Fibroblast of the aortic adventitia (primary cell): ENCODE measurements around the gene GUCA2B. TPM values are rescaled to one million over a fixed set of nuclear protein-coding genes. Genes with fewer than 3 reads are reported as not detected.

Experiments
- DNase-seq: peaks from one replicate; pipeline ENCODE4 v3.0.0-alpha.2; 2010; ENCODE audit warnings: low read depth
- H3K4me3 ChIP-seq: 2 replicates; pipeline ENCODE4 v1.5.1; 2011; ENCODE audit warnings: low read depth, mild to moderate bottlenecking, control low read depth, low read length, moderate library complexity
- total RNA-seq: library from RNA; depleted of rRNA; stranded (reverse); fragments of >200 nt; gene quantifications from 2 replicates; pipeline ENCODE4 v1.2.3, GENCODE V29; 2012; ENCODE audit warnings: low replicate concordance
- TF ChIP-seq, protein P1 (sequence below): IDR thresholded peaks from 2 replicates; pipeline ENCODE4 v1.5.1; 2011; ENCODE audit warnings: mild to moderate bottlenecking, low read length, control low read depth, inconsistent platforms; ENCODE audit not compliant: insufficient read depth

GUCA2B gene
- total RNA-seq, 1 donor = not detected

DNA sequence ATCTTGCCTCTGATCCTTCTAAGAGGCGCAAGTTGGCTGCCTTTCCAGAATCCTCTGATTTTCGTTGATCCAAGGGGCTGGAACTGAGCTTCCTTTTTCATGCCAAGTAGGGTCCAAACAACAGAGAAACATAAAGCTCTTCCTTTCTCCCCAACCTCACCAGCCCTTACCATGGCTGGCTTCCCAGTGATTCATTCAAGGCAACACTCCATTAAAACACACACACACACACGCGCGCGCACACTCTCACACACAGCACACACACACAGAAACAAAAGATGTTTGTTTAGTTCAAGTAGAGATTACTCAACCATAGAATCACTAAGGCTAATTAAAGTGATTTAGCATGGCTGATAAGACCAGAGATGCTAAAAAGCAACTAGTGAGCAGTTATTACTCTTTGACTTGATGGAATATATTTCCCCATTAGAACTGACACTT lies 24.4 kb downstream of the GUCA2B start:
- TF ChIP-seq, protein P1, sequence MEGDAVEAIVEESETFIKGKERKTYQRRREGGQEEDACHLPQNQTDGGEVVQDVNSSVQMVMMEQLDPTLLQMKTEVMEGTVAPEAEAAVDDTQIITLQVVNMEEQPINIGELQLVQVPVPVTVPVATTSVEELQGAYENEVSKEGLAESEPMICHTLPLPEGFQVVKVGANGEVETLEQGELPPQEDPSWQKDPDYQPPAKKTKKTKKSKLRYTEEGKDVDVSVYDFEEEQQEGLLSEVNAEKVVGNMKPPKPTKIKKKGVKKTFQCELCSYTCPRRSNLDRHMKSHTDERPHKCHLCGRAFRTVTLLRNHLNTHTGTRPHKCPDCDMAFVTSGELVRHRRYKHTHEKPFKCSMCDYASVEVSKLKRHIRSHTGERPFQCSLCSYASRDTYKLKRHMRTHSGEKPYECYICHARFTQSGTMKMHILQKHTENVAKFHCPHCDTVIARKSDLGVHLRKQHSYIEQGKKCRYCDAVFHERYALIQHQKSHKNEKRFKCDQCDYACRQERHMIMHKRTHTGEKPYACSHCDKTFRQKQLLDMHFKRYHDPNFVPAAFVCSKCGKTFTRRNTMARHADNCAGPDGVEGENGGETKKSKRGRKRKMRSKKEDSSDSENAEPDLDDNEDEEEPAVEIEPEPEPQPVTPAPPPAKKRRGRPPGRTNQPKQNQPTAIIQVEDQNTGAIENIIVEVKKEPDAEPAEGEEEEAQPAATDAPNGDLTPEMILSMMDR = no peak

DNA sequence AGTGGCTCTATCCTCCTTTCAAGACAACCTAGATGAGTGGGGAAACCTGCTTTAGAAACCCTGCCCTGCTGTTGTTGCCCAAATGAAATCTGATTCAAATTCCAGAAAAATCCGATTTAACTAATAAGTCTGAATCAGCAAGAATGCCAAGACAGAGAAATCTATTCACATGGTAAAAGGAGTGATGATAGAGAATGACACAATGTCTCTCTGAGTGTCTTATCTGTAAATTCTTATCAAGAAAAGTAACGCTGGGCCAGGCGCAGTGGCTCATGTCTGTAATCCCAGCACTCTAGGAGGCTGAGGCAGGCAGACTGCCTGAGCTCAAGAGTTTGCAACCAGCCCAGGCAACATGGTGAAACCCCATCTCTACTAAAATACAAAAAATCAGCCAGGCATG lies 25.0 kb downstream of the GUCA2B start:
- DNase-seq = peak; percentile 70
- TF ChIP-seq, protein P1 = no peak
- no peak overlapping the region for H3K4me3 ChIP-seq

More for the DNA sequence above, 24.4 kb downstream of the GUCA2B start:
- peak; percentile 91 for DNase-seq
- H3K4me3 ChIP-seq = no peak overlapping the region

DNA sequence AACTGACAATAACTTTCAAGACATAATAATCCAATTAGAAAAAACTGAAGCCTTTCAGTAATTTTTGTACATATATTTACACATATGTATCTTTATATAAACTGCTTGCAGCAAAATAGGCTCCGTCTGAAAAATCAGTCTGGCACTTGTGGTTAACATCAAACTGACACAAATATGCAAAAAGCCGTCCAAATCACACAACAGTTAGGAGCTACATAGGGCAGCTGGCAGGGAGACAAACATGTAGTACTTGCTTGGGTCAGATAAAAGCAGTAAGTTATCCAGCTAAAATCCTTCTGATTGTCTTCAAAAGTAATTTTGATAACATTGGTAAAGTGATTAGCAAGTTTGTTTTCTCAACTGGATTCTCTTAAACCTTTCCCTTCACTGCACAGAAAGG lies 26.1 kb downstream of the GUCA2B start:
- peak; percentile 94 for DNase-seq
- TF ChIP-seq, protein P1 = no peak
- H3K4me3 ChIP-seq = no peak overlapping the region

DNA sequence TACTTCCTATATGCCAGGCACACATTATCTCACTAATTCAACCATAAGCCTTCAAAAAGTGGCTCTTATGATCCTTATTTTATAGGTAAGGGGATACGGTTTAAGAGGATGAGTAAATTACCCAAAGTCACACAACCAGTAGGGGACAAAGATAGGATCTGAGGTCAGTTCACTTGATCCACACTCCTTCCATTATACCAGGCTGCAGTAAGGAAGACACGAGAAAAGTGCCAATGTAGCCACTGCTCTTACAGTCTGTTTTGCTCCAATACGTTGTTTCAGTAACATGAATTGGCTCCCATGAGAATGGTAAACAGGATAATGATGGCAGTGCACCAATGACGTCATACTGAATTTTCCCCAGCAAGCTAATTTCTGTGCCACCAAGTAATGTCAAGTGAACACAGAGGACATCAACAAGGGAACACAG lies 26.7 kb downstream of the GUCA2B start:
- peak; percentile 9 for DNase-seq
- no peak overlapping the region for H3K4me3 ChIP-seq
- TF ChIP-seq, protein P1 = no peak

- DNase-seq = no peak
- TF ChIP-seq, protein P1 = no peak
These were observed 28.5 kb downstream of the GUCA2B start for GRCh38 chr1:42181687-42182086.

DNA sequence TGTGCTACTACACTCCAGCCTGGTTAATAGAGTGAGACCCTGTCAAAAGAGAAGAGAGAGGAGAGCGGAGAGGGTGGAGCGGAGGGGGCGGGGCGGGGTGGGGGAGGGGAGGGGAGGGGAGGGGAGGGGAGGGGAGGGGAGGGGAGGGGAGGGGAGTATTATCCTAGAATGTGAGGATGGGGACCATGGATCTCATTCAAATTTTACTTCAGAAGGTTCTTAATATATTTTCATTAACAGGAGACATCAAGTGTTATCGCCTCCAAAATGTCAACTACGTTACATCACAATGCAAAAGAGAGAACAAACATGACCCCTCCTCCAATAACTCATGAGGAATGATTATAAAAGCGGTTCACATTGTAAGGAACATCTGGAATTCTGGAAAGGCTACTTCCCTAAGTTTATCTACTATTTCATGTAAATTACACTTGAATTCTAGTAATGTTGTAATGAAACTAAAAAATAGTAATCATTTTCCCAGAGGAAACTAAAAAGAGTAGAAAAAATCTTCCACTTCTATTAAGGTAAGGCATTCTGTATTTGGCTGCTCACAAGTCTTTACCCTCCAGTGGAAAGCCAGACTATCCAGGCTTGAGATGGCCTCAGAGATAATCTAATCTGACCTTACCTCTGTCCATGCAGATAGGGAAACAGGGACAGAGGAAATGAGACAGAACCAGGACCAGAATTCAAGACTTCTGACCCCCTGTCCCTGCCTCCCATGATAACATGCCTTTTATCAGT lies 30.2 kb downstream of the GUCA2B start:
- TF ChIP-seq, protein P1 = no peak
- no peak overlapping the region for H3K4me3 ChIP-seq
- DNase-seq = no peak

More at GRCh38 chr1:42181687-42182086, 28.5 kb downstream of the GUCA2B start:
- H3K4me3 ChIP-seq = no peak overlapping the region

GRCh38 chr1:42183957-42184268 lies 30.7 kb downstream of the GUCA2B start:
- DNase-seq = no peak
- TF ChIP-seq, protein P1 = no peak

More at GRCh38 chr1:42183957-42184268, 30.7 kb downstream of the GUCA2B start:
- H3K4me3 ChIP-seq = no peak overlapping the region
